OCI-LY7 (cell line): ENCODE data around the gene APOBEC4. TPM values are rescaled to one million over a fixed set of nuclear protein-coding genes. Genes with fewer than 3 reads are reported as not detected.

Experiments
- Bru-seq: library from RNA; stranded (reverse); fragments of 400-500 nt; gene quantifications from one replicate; lab custom pipeline; 2021; lab: Mats Ljungman, UMichigan
- BruChase-seq, 2 experiments: library from RNA; stranded (reverse); fragments of 400-500 nt; gene quantifications; one replicate each; lab custom pipeline; 2021; lab: Mats Ljungman, UMichigan
- BruUV-seq: library from RNA; stranded (reverse); fragments of 400-500 nt; replicated peaks from 2 replicates; lab custom pipeline; 2021; lab: Mats Ljungman, UMichigan
- CTCF ChIA-PET: fragments of 300-600 bp; sonication (Branson Sonifier 250); formaldehyde crosslinking; loops from one replicate; lab custom pipeline; 2022; ENCODE audit warnings: antibody characterized with exemption; ENCODE audit not compliant: unreplicated experiment; lab: Charles Lee
- POLR2A ChIA-PET: fragments of 300-600 bp; sonication (Branson Sonifier 250); formaldehyde crosslinking; loops from one replicate; lab custom pipeline; 2022; ENCODE audit warnings: antibody characterized with exemption; lab: Charles Lee
- DNase-seq: peaks from one replicate; pipeline ENCODE4 v3.0.0-alpha.2; 2015; ENCODE audit warnings: low spot score
- H2AFZ ChIP-seq: fragments of 200-600 bp; sonication (generic), shearing (Covaris generic); 2 replicates; pipeline ENCODE4 v1.6.1; 2014; ENCODE audit warnings: mild to moderate bottlenecking, antibody characterized with exemption, low read length, moderate library complexity
- H3K27ac ChIP-seq: fragments of 200-600 bp; sonication (generic); 2 replicates; pipeline ENCODE4 v1.5.1; 2014; ENCODE audit warnings: mixed run types, low read depth, mild to moderate bottlenecking, moderate library complexity, low read length, inconsistent platforms; ENCODE audit not compliant: poor library complexity, severe bottlenecking
- H3K36me3 ChIP-seq: fragments of 200-600 bp; sonication (generic); 2 replicates; pipeline ENCODE4 v1.6.1; 2014; ENCODE audit warnings: mild to moderate bottlenecking, antibody characterized with exemption, low read length, moderate library complexity, mixed read lengths; ENCODE audit not compliant: insufficient read depth
- H3K4me1 ChIP-seq: fragments of 200-600 bp; sonication (generic); 2 replicates; pipeline ENCODE4 v1.5.1; 2014; ENCODE audit warnings: mild to moderate bottlenecking, low read length; ENCODE audit not compliant: insufficient read depth, poor library complexity, severe bottlenecking
- H3K4me2 ChIP-seq: fragments of 200-600 bp; sonication (generic); 2 replicates; pipeline ENCODE4 v1.6.1; 2014; ENCODE audit warnings: mild to moderate bottlenecking, low read length
- H3K4me3 ChIP-seq: fragments of 200-600 bp; sonication (generic); 2 replicates; pipeline ENCODE4 v1.5.1; 2014; ENCODE audit warnings: mild to moderate bottlenecking, low read depth, low read length; ENCODE audit not compliant: poor library complexity, severe bottlenecking
- H3K79me2 ChIP-seq: fragments of 200-600 bp; sonication (generic); 2 replicates; pipeline ENCODE4 v1.6.1; 2016; ENCODE audit warnings: low read depth, mild to moderate bottlenecking, low read length, moderate library complexity, mixed read lengths; ENCODE audit not compliant: insufficient read depth
- H3K9me2 ChIP-seq: fragments of 200-600 bp; sonication (generic); 2 replicates; pipeline ENCODE4 v1.6.1; 2016; ENCODE audit warnings: mild to moderate bottlenecking, low read length, mixed read lengths; ENCODE audit not compliant: insufficient read depth
- H3K9me3 ChIP-seq: fragments of 200-600 bp; sonication (generic); 2 replicates; pipeline ENCODE4 v1.6.1; 2014; ENCODE audit warnings: mild to moderate bottlenecking, mixed run types, low read length, mixed read lengths
- H4K20me1 ChIP-seq: fragments of 200-600 bp; sonication (generic); 2 replicates; pipeline ENCODE4 v1.6.1; 2014; ENCODE audit warnings: mild to moderate bottlenecking, antibody characterized with exemption, low read length, moderate library complexity, mixed read lengths; ENCODE audit not compliant: insufficient read depth
- CTCF ChIP-seq: fragments of 200-600 bp; sonication (generic); conservative IDR thresholded peaks from 2 replicates; pipeline ENCODE4 v1.5.1; 2014; ENCODE audit warnings: mild to moderate bottlenecking, antibody characterized with exemption, low read length, moderate library complexity, mixed read lengths
- EZH2phosphoT487 ChIP-seq: fragments of 200-600 bp; sonication (generic); IDR thresholded peaks from 2 replicates; pipeline ENCODE4 v1.6.1; 2018; ENCODE audit warnings: low read depth, borderline replicate concordance, mild to moderate bottlenecking, mixed run types, antibody characterized with exemption, low read length, moderate library complexity, mixed read lengths
- intact Hi-C: fragments of 100-400 bp; cut with micrococcal nuclease; formaldehyde crosslinking; loops from one replicate; pipeline ENCODE4 v1.10.0; 2022; ENCODE audit not compliant: unreplicated experiment
- long read RNA-seq: library from polyadenylated mRNA; stranded (forward); transcript quantifications from one replicate; pipeline ENCODE4 v2.0.0, GENCODE V29; 2022
- total RNA-seq, 2 experiments: library from RNA; depleted of rRNA in 1 of 2; stranded (reverse); fragments of >200 nt in 1 of 2; shearing (Covaris generic) in 1 of 2; gene quantifications; 2 replicates each; pipeline ENCODE4 v1.2.3, GENCODE V29; 2014 to 2022

Gene APOBEC4
- total RNA-seq (2014; rRNA removed; shearing (Covaris generic)) (not detected in 2 replicates), total RNA-seq (2022) (not detected in 2 replicates), Bru-seq, nascent RNA (not detected), BruChase-seq, experiment 1, labeled RNA remaining after a 6-hour chase (not detected), BruChase-seq, experiment 2, labeled RNA remaining after a 2-hour chase (not detected)
- long read RNA-seq = 0 reads

- H2AFZ ChIP-seq = no peak within 1 kb of the TSS
- no peaks in the 10 kb centered on the region for H3K9me2 ChIP-seq
- CTCF ChIA-PET = interaction anchor here (1.7 kb wide), 1 partner anchor 32 kb away, joined by 9 read pairs; no protein-coding TSS in a partner anchor
- H3K4me1 ChIP-seq = no peaks in the 10 kb centered on the region
- H3K36me3 ChIP-seq = no peaks in the 10 kb centered on the region
- no peaks in the 10 kb centered on the region for H4K20me1 ChIP-seq
- H3K27ac ChIP-seq = no peak within 1 kb of the TSS
- POLR2A ChIA-PET = interaction anchor here (0.5 to 0.6 kb wide), 2 partner anchors 11 to 70 kb away, joined by 4 to 5 read pairs; no protein-coding TSS in a partner anchor
- TF ChIP-seq EZH2phosphoT487 = no peak
- no peak for DNase-seq
- BruUV-seq = no TSS peak
- H3K4me2 ChIP-seq = no peak within 1 kb of the TSS
- no peaks in the 10 kb centered on the region for H3K9me3 ChIP-seq
- no peak within 1 kb of the TSS for H3K4me3 ChIP-seq
- intact Hi-C loops = no loop called here
- H3K79me2 ChIP-seq = no peaks in the 10 kb centered on the region
Measured at GRCh38 chr1:183652547-183653461, at the start of gene APOBEC4. TSS of gene APOBEC4 (minus strand) at chr1:183653316. CDS start at chr1:183648781, 4,535 bp downstream.

GRCh38 chr1:183702813-183703198 is 49.7 kb upstream of the APOBEC4 start:
- Histone ChIP-seq H3K4me1 (no peaks in the 10 kb centered on the region), H3K4me2 (no peak overlapping the region), H4K20me1 (no peaks in the 10 kb centered on the region), H3K9me3 (no peaks in the 10 kb centered on the region), H2AFZ (no peak overlapping the region), H3K4me3 (no peak overlapping the region), H3K27ac (no peak overlapping the region), H3K36me3 (no peaks in the 10 kb centered on the region), H3K79me2 (no peaks in the 10 kb centered on the region), H3K9me2 (no peaks in the 10 kb centered on the region)
- intact Hi-C loops = no loop called here
- ChIA-PET CTCF (no interaction called here), POLR2A (no interaction called here)
- no TSS peak for BruUV-seq
- no peak for DNase-seq
- TF ChIP-seq CTCF (no peak), EZH2phosphoT487 (no peak)

- no peak for DNase-seq
- Histone ChIP-seq H3K27ac (no peak overlapping the region), H3K9me3 (no peaks in the 10 kb centered on the region), H3K4me3 (no peak overlapping the region), H3K79me2 (no peaks in the 10 kb centered on the region), H3K36me3 (no peaks in the 10 kb centered on the region), H3K4me1 (no peaks in the 10 kb centered on the region), H2AFZ (no peak overlapping the region), H3K4me2 (no peak overlapping the region), H4K20me1 (no peaks in the 10 kb centered on the region), H3K9me2 (no peaks in the 10 kb centered on the region)
- CTCF ChIA-PET = no interaction called here
- TF ChIP-seq EZH2phosphoT487 (no peak), CTCF (no peak)
- BruUV-seq = no TSS peak
- POLR2A ChIA-PET = no interaction called here
- intact Hi-C loops = no loop called here
Measured at GRCh38 chr1:183702087-183702812, 49.1 kb upstream of the APOBEC4 start.
